Gastrocnemius medialis (tissue), 4 donors: ENCODE measurements around the gene KCNC1. TPM values are rescaled to one million over a fixed set of nuclear protein-coding genes. Genes with fewer than 3 reads are reported as not detected.

Experiments
- ATAC-seq, 2 donors: fragments of 150-250 bp; one replicate each; pipeline ENCODE4 v1.9.1; 2016
- DNase-seq, 2 donors: peaks; one replicate each; pipeline ENCODE4 v3.0.0-alpha.2; 2019
- H3K27ac ChIP-seq, 4 donors: fragments of 200-600 bp; sonication (generic); 1 replicate in 1 of 4; 2 replicates in 3 of 4; pipeline ENCODE4 v1.5.1; 2016 to 2018; ENCODE audit warnings: mild to moderate bottlenecking in 2 of 4, moderate library complexity in 1 of 4
- H3K27me3 ChIP-seq, 3 donors: fragments of 200-600 bp; sonication (generic) in 2 of 3; 1 replicate in 1 of 3; 2 replicates in 2 of 3; pipeline versions ENCODE4 v1.5.1 to v1.6.0; 2016 to 2019; ENCODE audit warnings: mild to moderate bottlenecking in 1 of 3, moderate library complexity in 1 of 3
- H3K36me3 ChIP-seq, 2 donors: fragments of 200-600 bp; sonication (generic) in 1 of 2; one replicate each; pipeline ENCODE4 v1.5.1; 2017 to 2018
- H3K4me1 ChIP-seq, 2 donors: fragments of 200-600 bp; sonication (generic) in 1 of 2; one replicate each; pipeline ENCODE4 v1.5.1; 2016 to 2017; ENCODE audit warnings: mild to moderate bottlenecking in 2 of 2
- H3K4me3 ChIP-seq, 4 donors: fragments of 200-600 bp; sonication (generic) in 3 of 4; 1 replicate in 1 of 4; 2 replicates in 3 of 4; pipeline ENCODE4 v1.5.1; 2016 to 2019; ENCODE audit warnings: mild to moderate bottlenecking in 2 of 4
- H3K9me3 ChIP-seq, 3 donors: fragments of 200-600 bp; sonication (generic) in 2 of 3; 1 replicate in 1 of 3; 2 replicates in 2 of 3; pipeline ENCODE4 v1.5.1; 2016 to 2019
- POLR2A ChIP-seq, 2 donors: fragments of 450-650 bp; IDR thresholded peaks; one replicate each; pipeline ENCODE4 v1.6.1; 2017; ENCODE audit warnings: antibody characterized with exemption in 2 of 2, mild to moderate bottlenecking in 2 of 2, moderate library complexity in 2 of 2
- in situ Hi-C, 4 donors: fragments of 200-750 bp; cut with MboI; loops; one replicate each; pipeline versions ENCODE4 v1.15.0 to v1.8.0; 2017; ENCODE audit warnings: low sequenced_read_pairs in 4 of 4
- intact Hi-C: fragments of 100-400 bp; cut with DNase I; formaldehyde crosslinking; loops from one replicate; pipeline ENCODE4 v1.15.1; 2023; ENCODE audit warnings: low total_unique reads
- total RNA-seq, 4 donors: library from RNA; depleted of rRNA; stranded (reverse); fragments of >200 nt; gene quantifications; one replicate each; pipeline versions ENCODE4 v1.1.0 to v1.2.3, GENCODE V29; 2016
- TF ChIP-seq, protein P1 (sequence below), 5 experiments: fragments of 450-650 bp in 3 of 5; fragments of 200-600 bp in 2 of 5; sonication (generic) in 2 of 5; IDR thresholded peaks in 4 of 5; conservative IDR thresholded peaks in 1 of 5; 1 replicate in 4 of 5; 2 replicates in 1 of 5; pipeline ENCODE4 v1.5.1; 2016 to 2019; ENCODE audit warnings: antibody characterized with exemption in 5 of 5, mild to moderate bottlenecking in 3 of 5, moderate library complexity in 3 of 5

Gene KCNC1
- total RNA-seq, 4 donors from 2014 or later, result 0.03 to 0.53 (median 0.15) TPM

DNA sequence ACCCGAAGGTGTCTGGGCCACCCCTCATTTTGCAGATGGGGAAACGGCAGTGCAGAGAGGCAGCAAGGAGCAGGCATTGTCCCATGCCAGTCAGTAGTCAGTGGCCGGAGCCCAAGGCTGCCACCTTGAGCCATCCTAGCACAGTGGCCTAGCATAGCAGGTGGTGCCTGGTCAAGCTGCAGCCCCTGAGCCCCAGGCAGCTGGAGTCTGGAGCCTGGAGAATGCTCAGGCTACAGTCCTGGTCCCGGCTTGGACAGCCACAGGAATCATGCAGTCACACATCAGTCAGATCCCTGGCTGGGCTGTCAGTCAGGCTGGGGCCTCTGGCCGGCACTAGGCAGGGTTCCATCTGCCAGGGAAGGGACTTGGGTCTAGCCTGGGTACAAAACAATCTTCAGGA lies 18.6 kb downstream of the KCNC1 start:
- Histone ChIP-seq H3K36me3 (no peaks in the 10 kb centered on the region), H3K27ac (peak overlapping the region; percentile 50 to 77 (median 67)), H3K4me1 (peaks cover 36 to 47% of the 10 kb centered on the region in 2 donors), H3K4me3 (no peak overlapping the region), H3K9me3 (no peaks in the 10 kb centered on the region), H3K27me3 (no peaks in the 10 kb centered on the region)
- TF ChIP-seq, protein P1, sequence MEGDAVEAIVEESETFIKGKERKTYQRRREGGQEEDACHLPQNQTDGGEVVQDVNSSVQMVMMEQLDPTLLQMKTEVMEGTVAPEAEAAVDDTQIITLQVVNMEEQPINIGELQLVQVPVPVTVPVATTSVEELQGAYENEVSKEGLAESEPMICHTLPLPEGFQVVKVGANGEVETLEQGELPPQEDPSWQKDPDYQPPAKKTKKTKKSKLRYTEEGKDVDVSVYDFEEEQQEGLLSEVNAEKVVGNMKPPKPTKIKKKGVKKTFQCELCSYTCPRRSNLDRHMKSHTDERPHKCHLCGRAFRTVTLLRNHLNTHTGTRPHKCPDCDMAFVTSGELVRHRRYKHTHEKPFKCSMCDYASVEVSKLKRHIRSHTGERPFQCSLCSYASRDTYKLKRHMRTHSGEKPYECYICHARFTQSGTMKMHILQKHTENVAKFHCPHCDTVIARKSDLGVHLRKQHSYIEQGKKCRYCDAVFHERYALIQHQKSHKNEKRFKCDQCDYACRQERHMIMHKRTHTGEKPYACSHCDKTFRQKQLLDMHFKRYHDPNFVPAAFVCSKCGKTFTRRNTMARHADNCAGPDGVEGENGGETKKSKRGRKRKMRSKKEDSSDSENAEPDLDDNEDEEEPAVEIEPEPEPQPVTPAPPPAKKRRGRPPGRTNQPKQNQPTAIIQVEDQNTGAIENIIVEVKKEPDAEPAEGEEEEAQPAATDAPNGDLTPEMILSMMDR (IDR thresholded peaks at IDR 0.05 in 4 of 5, conservative IDR thresholded peaks at IDR 0.05 in 1 of 5), result no peak
- no peak for TF ChIP-seq POLR2A (IDR thresholded peaks at IDR 0.05)
- intact Hi-C loops, result loop anchor here (2.0 kb wide), 1 partner anchor 18 kb away; the partner anchor contains the start of gene KCNC1
- DNase-seq, result peak; percentile 24 to 52
- in situ Hi-C loops, result loop anchor here in 2 of 4 donors (10.0 kb wide), 1 partner anchor 222 kb away; no protein-coding TSS in a partner anchor
- ATAC-seq, result peak; percentile 55 to 66

DNA sequence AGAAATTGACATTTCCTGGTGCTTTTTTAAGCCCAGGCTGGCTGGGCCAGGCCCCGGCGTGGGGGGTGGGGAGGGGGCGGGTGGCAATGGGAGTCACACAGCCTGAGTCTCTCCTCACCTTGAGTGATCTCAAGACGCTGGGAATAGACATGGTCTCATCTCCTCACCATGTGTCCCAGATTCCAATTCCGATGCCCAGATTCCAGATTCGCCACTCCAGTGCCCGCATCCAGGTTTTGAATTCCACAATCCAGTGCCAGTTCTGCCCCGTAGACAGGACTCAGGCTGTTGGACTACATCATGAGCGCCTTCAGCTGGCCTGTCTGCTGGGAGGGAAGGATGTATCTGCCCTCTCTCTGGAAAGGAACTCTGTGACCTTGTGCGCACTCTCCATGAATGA lies 19.1 kb downstream of the KCNC1 start:
- TF ChIP-seq, protein P1 (IDR thresholded peaks at IDR 0.05 in 4 of 5, conservative IDR thresholded peaks at IDR 0.05 in 1 of 5), result no peak
- TF ChIP-seq POLR2A (IDR thresholded peaks at IDR 0.05), result no peak
- Histone ChIP-seq H3K9me3 (no peaks in the 10 kb centered on the region), H3K4me1 (peaks cover 36 to 47% of the 10 kb centered on the region in 2 donors), H3K27me3 (no peaks in the 10 kb centered on the region), H3K27ac (peak overlapping the region; percentile 50 to 77 (median 67)), H3K36me3 (no peaks in the 10 kb centered on the region), H3K4me3 (no peak overlapping the region)
- DNase-seq (peak in 1 of 2 donors; percentile 72), ATAC-seq (peak; percentile 78 to 80)
- intact Hi-C loops, result loop anchor here (2.0 kb wide), 1 partner anchor 19 kb away; the partner anchor contains the start of gene KCNC1
- in situ Hi-C loops, result loop anchor here in 2 of 4 donors (10.0 kb wide), 1 partner anchor 221 kb away; no protein-coding TSS in a partner anchor

DNA sequence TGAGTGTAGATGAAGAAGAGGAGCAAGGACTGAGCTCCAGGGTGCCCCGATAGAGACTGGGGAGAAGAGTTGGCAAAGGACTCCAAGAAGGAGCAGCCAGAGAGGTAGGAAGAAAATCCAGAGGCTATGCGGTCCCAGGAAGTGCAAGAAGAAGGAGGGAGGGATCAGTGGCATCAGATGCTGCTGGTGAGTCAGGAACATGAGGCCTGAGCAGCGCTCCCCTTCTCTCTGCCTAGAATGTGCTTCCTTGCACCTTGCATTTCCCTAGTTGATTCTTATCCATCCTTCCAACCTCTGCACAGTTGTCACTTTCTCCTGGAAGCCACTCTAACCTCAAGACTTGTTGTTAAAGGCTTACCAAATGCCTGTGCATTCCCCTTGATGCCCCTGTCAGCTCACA lies 21.3 kb downstream of the KCNC1 start:
- Histone ChIP-seq H3K4me1 (peaks cover 22 to 28% of the 10 kb centered on the region in 2 donors), H3K27ac (no peak overlapping the region), H3K36me3 (no peaks in the 10 kb centered on the region), H3K9me3 (no peaks in the 10 kb centered on the region), H3K27me3 (no peaks in the 10 kb centered on the region), H3K4me3 (no peak overlapping the region)
- no peak for DNase-seq
- no peak for ATAC-seq
- in situ Hi-C loops (loop anchor here in 2 of 4 donors (10.0 kb wide), 1 partner anchor 219 kb away; no protein-coding TSS in a partner anchor), intact Hi-C loops (no loop called here)
- TF ChIP-seq, protein P1 (IDR thresholded peaks at IDR 0.05 in 4 of 5, conservative IDR thresholded peaks at IDR 0.05 in 1 of 5), result no peak

DNA sequence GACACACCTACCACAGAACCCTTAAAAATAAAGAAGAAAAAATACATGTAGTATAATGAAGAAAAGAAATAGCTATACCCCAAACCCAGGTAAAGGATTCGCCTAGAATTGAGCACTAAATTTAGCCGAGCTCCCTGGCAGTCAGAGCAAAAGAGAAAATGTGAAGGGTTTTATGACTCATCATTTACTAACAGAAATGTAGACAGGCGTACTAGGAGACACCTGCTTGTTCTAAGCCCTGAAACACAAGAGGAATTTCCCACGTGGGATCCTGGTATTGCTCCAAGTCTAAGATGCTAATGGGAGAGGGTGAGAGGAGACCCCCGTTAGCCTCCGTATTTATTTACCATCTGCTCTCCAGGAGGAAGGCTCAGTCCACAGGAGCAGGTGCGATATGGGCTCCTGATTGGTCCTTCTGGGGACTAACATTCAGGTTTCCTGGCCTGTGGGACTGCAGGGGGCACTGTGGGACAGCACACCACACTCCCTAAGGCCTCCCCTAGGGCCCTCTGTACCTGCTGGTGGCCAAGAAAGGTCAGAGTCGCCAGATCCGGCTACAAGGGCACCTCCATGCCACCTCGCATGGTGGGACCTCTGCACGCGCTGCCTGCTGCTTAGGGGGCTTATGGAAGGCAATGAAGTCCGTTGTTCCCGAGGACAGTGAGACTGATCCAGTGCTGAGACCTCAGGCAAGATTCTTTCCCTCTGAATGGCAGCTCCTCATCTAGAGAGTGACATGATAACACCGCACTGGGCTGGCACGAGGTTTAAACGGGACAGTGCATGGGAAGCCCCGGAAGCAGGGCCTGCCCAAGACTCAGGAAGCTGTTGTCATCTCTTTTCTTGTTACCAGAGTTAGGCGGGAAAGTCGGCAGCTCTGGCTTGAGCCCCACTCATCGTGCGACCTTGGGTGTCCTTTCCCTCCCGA lies 25.8 kb downstream of the KCNC1 start:
- ATAC-seq, result peak; percentile 81 to 83
- Histone ChIP-seq H3K4me3 (no peak overlapping the region), H3K36me3 (no peaks in the 10 kb centered on the region), H3K4me1 (no peaks in the 10 kb centered on the region), H3K27me3 (no peaks in the 10 kb centered on the region), H3K9me3 (no peaks in the 10 kb centered on the region), H3K27ac (no peak overlapping the region)
- peak in 1 of 2 donors; percentile 69 for DNase-seq
- in situ Hi-C loops (loop anchor here in 1 of 4 donors (10.0 kb wide), 1 partner anchor 214 kb away; no protein-coding TSS in a partner anchor), intact Hi-C loops (loop anchor here (1.0 kb wide), 2 partner anchors 86 to 218 kb away; no protein-coding TSS in a partner anchor)
- no peak for TF ChIP-seq POLR2A (IDR thresholded peaks at IDR 0.05)
- TF ChIP-seq, protein P1 (IDR thresholded peaks at IDR 0.05 in 4 of 5, conservative IDR thresholded peaks at IDR 0.05 in 1 of 5), result peak; percentile 63 to 76 (median 69)
